CD4-positive, alpha-beta memory T cell (primary cell): ENCODE measurements around the gene SAP25. TPM values are rescaled to one million over a fixed set of nuclear protein-coding genes. Genes with fewer than 3 reads are reported as not detected.
"Not testable (repeated sequence)": the region's sequence is repeated elsewhere in the genome, so short reads cannot be mapped to it uniquely, and the experiment has no call there.

Experiments
- CTCF ChIA-PET: fragments of 350-600 bp; sonication (Branson Sonifier 250); formaldehyde crosslinking; loops from one replicate; lab custom pipeline; 2021; ENCODE audit warnings: inconsistent platforms; ENCODE audit not compliant: partially characterized antibody; lab: Charles Lee
- POLR2A ChIA-PET: fragments of 350-600 bp; sonication (Branson Sonifier 250); formaldehyde crosslinking; loops from one replicate; lab custom pipeline; 2021; ENCODE audit not compliant: partially characterized antibody; lab: Charles Lee
- DNase-seq, 5 donors: peaks; one replicate each; pipeline versions ENCODE4 v3.0.0 to v3.0.0-alpha.2; 2020 to 2022; ENCODE audit warnings: mixed read lengths in 1 of 5
- H3K27ac ChIP-seq: one replicate; pipeline ENCODE4 v1.7.0; 2013; ENCODE audit warnings: low read depth, low read length
- H3K27me3 ChIP-seq: 2 replicates; pipeline ENCODE4 v1.7.0; 2013; ENCODE audit warnings: mild to moderate bottlenecking, low read length, moderate library complexity; ENCODE audit not compliant: insufficient read depth
- H3K36me3 ChIP-seq: 2 replicates; pipeline ENCODE4 v1.7.0; 2013; ENCODE audit warnings: mild to moderate bottlenecking, low read length, moderate library complexity; ENCODE audit not compliant: insufficient read depth
- H3K4me1 ChIP-seq: 2 replicates; pipeline ENCODE4 v1.7.0; 2013; ENCODE audit warnings: mild to moderate bottlenecking, low read length, moderate library complexity; ENCODE audit not compliant: insufficient read depth
- H3K4me3 ChIP-seq, 2 donors: one replicate each; pipeline ENCODE4 v1.7.0; 2013; ENCODE audit warnings: low read length in 2 of 2, mild to moderate bottlenecking in 1 of 2
- H3K9me3 ChIP-seq, 2 donors: one replicate each; pipeline ENCODE4 v1.7.0; 2013; ENCODE audit warnings: low read length in 2 of 2, control low read depth in 1 of 2; ENCODE audit not compliant: control insufficient read depth in 1 of 2
- H3K27ac Mint-ChIP-seq, 7 donors: one replicate each; pipeline ENCODE4 v1.8.0; 2020 to 2021; ENCODE audit warnings: mixed read lengths in 7 of 7, mild to moderate bottlenecking in 6 of 7, inconsistent platforms in 3 of 7, moderate library complexity in 3 of 7
- H3K27me3 Mint-ChIP-seq, 2 donors: one replicate each; pipeline ENCODE4 v1.8.0; 2020 to 2021; ENCODE audit warnings: mixed read lengths in 2 of 2
- H3K36me3 Mint-ChIP-seq, 2 donors: one replicate each; pipeline ENCODE4 v1.8.0; 2020 to 2021; ENCODE audit warnings: mixed read lengths in 2 of 2, inconsistent platforms in 1 of 2, mild to moderate bottlenecking in 1 of 2
- H3K4me1 Mint-ChIP-seq, 4 donors: one replicate each; pipeline ENCODE4 v1.8.0; 2020 to 2021; ENCODE audit warnings: mixed read lengths in 4 of 4, mild to moderate bottlenecking in 1 of 4
- H3K4me3 Mint-ChIP-seq, 8 donors: one replicate each; pipeline ENCODE4 v1.8.0; 2020 to 2021; ENCODE audit warnings: mixed read lengths in 8 of 8, mild to moderate bottlenecking in 7 of 8, moderate library complexity in 6 of 8, inconsistent platforms in 3 of 8
- H3K9me3 Mint-ChIP-seq, 8 donors: one replicate each; pipeline ENCODE4 v1.8.0; 2020 to 2021; ENCODE audit warnings: mixed read lengths in 8 of 8, mild to moderate bottlenecking in 5 of 8, inconsistent platforms in 3 of 8, moderate library complexity in 1 of 8
- intact Hi-C: fragments of 100-400 bp; cut with micrococcal nuclease; formaldehyde crosslinking; loops from one replicate; pipeline ENCODE4 v1.15.1; 2023
- polyA plus RNA-seq, 2 donors: library from polyadenylated mRNA; unstranded; fragments of 300-500 nt; fragmentation: Illumina TruSeq; gene quantifications; one replicate each; pipeline ENCODE4 v1.2.3, GENCODE V29; 2021
- total RNA-seq, 2 experiments: library from RNA; stranded (reverse); gene quantifications; one replicate each; pipeline ENCODE4 v1.2.3, GENCODE V29; 2021

SAP25 gene
- total and polyA plus RNA-seq, 4 experiments from 2014 or later: 0.72 to 126 (median 119) TPM; not detected in 1

DNA sequence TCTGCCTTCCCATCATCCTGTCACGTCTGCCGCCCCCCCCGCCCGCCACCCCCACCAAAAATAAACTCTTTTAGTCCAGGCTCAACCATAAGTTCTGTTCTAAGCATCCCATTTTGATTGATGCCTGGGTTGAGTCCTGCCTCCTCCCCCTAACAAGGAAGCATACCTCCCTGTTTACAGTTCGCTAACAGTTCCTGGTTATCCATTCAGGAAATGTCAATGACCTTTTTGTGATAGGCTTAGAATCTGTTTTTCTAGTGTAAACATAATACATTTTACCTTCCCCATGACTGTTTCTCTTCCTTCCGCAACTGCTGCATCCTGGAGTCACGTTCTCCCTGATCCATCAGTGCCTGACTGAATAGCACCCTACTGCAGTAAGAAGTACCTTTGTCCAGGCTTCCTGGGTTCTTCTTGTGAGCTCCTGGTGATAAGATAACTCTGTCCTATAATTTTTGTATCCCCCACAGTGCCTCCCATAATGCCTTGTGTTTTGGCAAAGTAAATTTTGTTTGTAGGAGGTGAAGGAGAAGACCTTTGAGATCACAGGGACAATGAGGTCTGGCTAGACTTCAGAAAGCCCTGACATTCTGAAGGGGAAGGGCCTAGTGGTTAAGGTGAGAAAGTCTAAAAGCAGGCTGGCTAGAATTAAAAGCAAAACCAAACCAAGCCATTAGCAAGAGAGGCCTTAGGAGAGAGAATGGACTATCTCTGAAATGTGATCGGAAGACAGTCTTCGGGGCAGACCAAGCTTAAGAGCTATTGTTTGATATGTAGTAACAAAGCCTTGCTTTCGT lies 27.4 kb downstream of the SAP25 start:
- Histone ChIP-seq H3K4me3 (peak overlapping the region; percentile 25 to 29), H3K27ac (peak overlapping the region; percentile 66), H3K9me3 (no peaks in the 10 kb centered on the region), H3K4me1 (peaks cover 94% of the 10 kb centered on the region), H3K27me3 (no peaks in the 10 kb centered on the region), H3K36me3 (peaks cover 6% of the 10 kb centered on the region)
- ChIA-PET CTCF (interaction anchor here (0.5 to 13.6 kb wide), 11 partner anchors 7 to 157 kb away, joined by 3 to 254 read pairs (median 6); partner anchors contain the start of genes AGFG2, FBXO24 and LRCH4), POLR2A (interaction anchor here (0.5 to 11.5 kb wide), 14 partner anchors 6 to 326 kb away, joined by 3 to 121 read pairs (median 12); partner anchors contain the start of genes AGFG2, FBXO24, LRCH4 and MEPCE)
- peak overlapping the region; percentile 61 to 98 (median 91) for H3K27ac Mint-ChIP-seq
- peaks cover 73 to 95% (median 85%) of the 10 kb centered on the region in 4 donors for H3K4me1 Mint-ChIP-seq
- intact Hi-C loops: no loop called here
- H3K4me3 Mint-ChIP-seq: peak overlapping the region; percentile 81 to 97 (median 88)
- no peaks in the 10 kb centered on the region for H3K9me3 Mint-ChIP-seq
- peaks cover 12 to 24% of the 10 kb centered on the region in 2 donors for H3K36me3 Mint-ChIP-seq
- DNase-seq: peak; percentile 54 to 69 (median 59)
- H3K27me3 Mint-ChIP-seq: no peaks in the 10 kb centered on the region

DNA sequence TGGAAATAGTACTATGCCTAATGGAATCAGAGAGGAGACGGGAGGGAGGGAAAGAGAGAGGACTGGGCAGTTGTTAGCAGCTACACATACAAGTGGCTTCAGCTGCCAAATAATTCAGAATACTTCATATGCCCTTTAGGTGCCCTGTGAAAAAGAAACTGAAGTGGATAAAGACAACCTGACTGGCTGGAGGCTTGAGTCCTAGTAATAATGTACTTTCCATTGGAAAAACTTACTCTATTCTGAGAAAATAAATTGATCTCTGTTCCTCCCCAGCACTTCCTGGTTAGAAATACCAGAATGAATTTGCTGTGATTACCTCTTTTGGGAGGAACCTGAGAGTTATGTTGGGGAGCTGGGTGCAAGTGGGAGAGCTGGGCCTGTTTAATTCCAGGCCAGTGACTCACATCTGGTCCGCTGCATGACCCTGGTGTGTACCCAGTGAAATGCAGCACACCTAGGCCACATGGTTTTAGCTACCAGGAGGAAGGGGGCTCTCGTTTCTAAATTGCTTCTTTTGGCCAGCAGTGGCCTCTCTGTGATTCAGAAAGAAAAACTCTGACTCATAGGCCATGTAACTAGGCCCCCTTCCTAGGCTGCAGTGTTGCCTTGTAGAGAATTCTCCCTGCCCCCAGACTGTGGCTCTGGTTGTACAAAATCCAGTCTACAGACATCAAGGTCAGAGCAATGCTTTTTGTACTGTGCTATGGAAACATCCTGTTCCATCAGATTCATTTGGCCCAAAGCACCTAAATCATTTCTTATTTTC lies 28.2 kb downstream of the SAP25 start:
- Mint-ChIP-seq H3K36me3 (peaks cover 10 to 24% of the 10 kb centered on the region in 2 donors), H3K4me1 (peaks cover 76 to 100% (median 89%) of the 10 kb centered on the region in 4 donors), H3K27me3 (no peaks in the 10 kb centered on the region), H3K9me3 (no peaks in the 10 kb centered on the region), H3K4me3 (peak overlapping the region; percentile 69 to 97 (median 88)), H3K27ac (peak overlapping the region; percentile 61 to 98 (median 91))
- ChIA-PET POLR2A (interaction anchor here (0.7 to 11.5 kb wide), 18 partner anchors 5 to 326 kb away, joined by 3 to 121 read pairs (median 8); partner anchors contain the start of genes AGFG2, FBXO24, GNB2 and LRCH4), CTCF (interaction anchor here (0.9 to 13.6 kb wide), 10 partner anchors 9 to 160 kb away, joined by 3 to 254 read pairs (median 6); partner anchors contain the start of genes FBXO24, LRCH4 and TSC22D4)
- intact Hi-C loops: no loop called here
- DNase-seq: peak in 1 of 5 donors; percentile 84
- peaks cover 6% of the 10 kb centered on the region for H3K36me3 ChIP-seq
- H3K27ac ChIP-seq: peak overlapping the region; percentile 66
- no peaks in the 10 kb centered on the region for H3K9me3 ChIP-seq
- peaks cover 99% of the 10 kb centered on the region for H3K4me1 ChIP-seq
- peak overlapping the region; percentile 25 to 29 for H3K4me3 ChIP-seq
- H3K27me3 ChIP-seq: no peaks in the 10 kb centered on the region

DNA sequence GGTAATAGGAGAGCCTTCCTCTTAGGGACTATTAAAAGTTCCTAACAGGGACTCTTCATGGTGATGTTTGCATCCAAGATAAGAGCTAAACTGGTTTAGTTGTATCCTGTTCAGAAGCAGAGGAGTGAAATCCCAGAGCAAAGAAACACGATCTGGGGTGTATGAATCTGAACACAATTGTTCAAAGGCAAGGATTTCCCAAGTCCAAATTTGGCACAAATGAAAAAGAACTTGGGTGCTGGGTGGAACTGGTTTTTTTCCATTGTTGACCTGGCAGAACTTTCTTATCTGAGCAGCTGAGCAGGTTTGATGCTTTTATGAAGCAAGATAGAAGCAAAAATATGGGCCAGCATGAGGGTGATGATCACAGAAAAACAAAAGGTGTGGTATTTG lies 28.7 kb downstream of the SAP25 start:
- Histone ChIP-seq H3K9me3 (no peaks in the 10 kb centered on the region), H3K27me3 (no peaks in the 10 kb centered on the region), H3K4me1 (peaks cover 97% of the 10 kb centered on the region), H3K27ac (peak overlapping the region; percentile 66), H3K36me3 (peaks cover 6% of the 10 kb centered on the region), H3K4me3 (peak overlapping the region in 1 of 2 donors; percentile 25)
- DNase-seq: no peak
- intact Hi-C loops: no loop called here
- peaks cover 76 to 99% (median 88%) of the 10 kb centered on the region in 4 donors for H3K4me1 Mint-ChIP-seq
- POLR2A ChIA-PET: interaction anchor here (0.7 to 11.5 kb wide), 17 partner anchors 8 to 128 kb away, joined by 3 to 121 read pairs (median 10); partner anchors contain the start of genes FBXO24, GNB2, LRCH4 and MEPCE
- peak overlapping the region; percentile 69 to 97 (median 88) for H3K4me3 Mint-ChIP-seq
- H3K27ac Mint-ChIP-seq: peak overlapping the region; percentile 61 to 98 (median 91)
- peaks cover 6 to 21% of the 10 kb centered on the region in 2 donors for H3K36me3 Mint-ChIP-seq
- no peaks in the 10 kb centered on the region for H3K27me3 Mint-ChIP-seq
- H3K9me3 Mint-ChIP-seq: no peaks in the 10 kb centered on the region
- CTCF ChIA-PET: interaction anchor here (0.9 to 13.6 kb wide), 7 partner anchors 16 to 160 kb away, joined by 3 to 254 read pairs (median 5); partner anchors contain the start of gene TSC22D4

GRCh38 chr7:100544386-100544785 lies 29.3 kb downstream of the SAP25 start:
- POLR2A ChIA-PET: interaction anchor here (1.1 to 11.5 kb wide), 14 partner anchors 9 to 129 kb away, joined by 3 to 121 read pairs (median 15); partner anchors contain the start of genes FBXO24, GNB2, LRCH4 and MEPCE
- no peak for DNase-seq
- no peaks in the 10 kb centered on the region for H3K27me3 Mint-ChIP-seq
- peaks cover 6 to 18% of the 10 kb centered on the region in 2 donors for H3K36me3 Mint-ChIP-seq
- peaks cover 92% of the 10 kb centered on the region for H3K4me1 ChIP-seq
- peak overlapping the region; percentile 68 to 97 (median 88) for H3K4me3 Mint-ChIP-seq
- H3K27ac ChIP-seq: peak overlapping the region; percentile 66
- intact Hi-C loops: no loop called here
- H3K9me3 Mint-ChIP-seq: no peaks in the 10 kb centered on the region
- H3K4me3 ChIP-seq: peak overlapping the region in 1 of 2 donors; percentile 44
- peaks cover 6% of the 10 kb centered on the region for H3K36me3 ChIP-seq
- H3K27me3 ChIP-seq: no peaks in the 10 kb centered on the region
- CTCF ChIA-PET: interaction anchor here (1.0 to 13.6 kb wide), 5 partner anchors 16 to 75 kb away, joined by 3 to 254 read pairs (median 6); partner anchors contain the start of gene TSC22D4
- H3K27ac Mint-ChIP-seq: peak overlapping the region; percentile 61 to 98 (median 91)
- H3K9me3 ChIP-seq: no peaks in the 10 kb centered on the region
- H3K4me1 Mint-ChIP-seq: peaks cover 74 to 93% (median 83%) of the 10 kb centered on the region in 4 donors

GRCh38 chr7:100543586-100543985 lies 30.1 kb downstream of the SAP25 start:
- peaks cover 84% of the 10 kb centered on the region for H3K4me1 ChIP-seq
- DNase-seq: no peak
- ChIA-PET POLR2A (interaction anchor here (0.6 to 11.5 kb wide), 11 partner anchors 10 to 114 kb away, joined by 4 to 121 read pairs (median 17); partner anchors contain the start of genes FBXO24, LRCH4, MEPCE and TSC22D4), CTCF (interaction anchor here (1.3 to 13.6 kb wide), 8 partner anchors 17 to 162 kb away, joined by 4 to 254 read pairs (median 6); partner anchors contain the start of genes POP7 and TSC22D4)
- no peaks in the 10 kb centered on the region for H3K9me3 Mint-ChIP-seq
- peaks cover 72 to 92% (median 80%) of the 10 kb centered on the region in 4 donors for H3K4me1 Mint-ChIP-seq
- H3K9me3 ChIP-seq: no peaks in the 10 kb centered on the region
- H3K4me3 ChIP-seq: peak overlapping the region; percentile 12 to 44
- H3K4me3 Mint-ChIP-seq: peak overlapping the region; percentile 68 to 97 (median 88)
- H3K27ac Mint-ChIP-seq: peak overlapping the region; percentile 61 to 98 (median 91)
- H3K27me3 Mint-ChIP-seq: no peaks in the 10 kb centered on the region
- no peaks in the 10 kb centered on the region for H3K27me3 ChIP-seq
- H3K27ac ChIP-seq: peak overlapping the region; percentile 66
- peaks cover under 1 to 17% of the 10 kb centered on the region in 2 donors for H3K36me3 Mint-ChIP-seq
- H3K36me3 ChIP-seq: no peaks in the 10 kb centered on the region
- intact Hi-C loops: no loop called here

GRCh38 chr7:100541309-100541708 lies 32.4 kb downstream of the SAP25 start:
- H3K27me3 Mint-ChIP-seq, H3K9me3 ChIP-seq, H3K27me3 ChIP-seq, H3K36me3 ChIP-seq, H3K36me3 Mint-ChIP-seq, H3K9me3 Mint-ChIP-seq, DNase-seq, intact Hi-C loops: not testable (repeated sequence)
- Mint-ChIP-seq H3K27ac (peak overlapping the region; percentile 52 to 94 (median 87)), H3K4me3 (peak overlapping the region; percentile 64 to 99 (median 96)), H3K4me1 (peaks cover 57 to 74% (median 64%) of the 10 kb centered on the region in 4 donors)
- H3K27ac ChIP-seq: peak overlapping the region; percentile 39
- CTCF ChIA-PET: interaction anchor here (1.1 to 13.6 kb wide), 11 partner anchors 7 to 152 kb away, joined by 3 to 254 read pairs (median 7); no protein-coding TSS in a partner anchor
- H3K4me1 ChIP-seq: peaks cover 66% of the 10 kb centered on the region
- POLR2A ChIA-PET: interaction anchor here (1.0 to 11.5 kb wide), 9 partner anchors 7 to 133 kb away, joined by 3 to 121 read pairs (median 19); partner anchors contain the start of genes FBXO24, LRCH4 and TSC22D4
- peak overlapping the region; percentile 23 to 49 for H3K4me3 ChIP-seq
